Neural progenitor cell (in vitro differentiated cells): ENCODE measurements around the gene ATXN1.
"Not testable (repeated sequence)": the region's sequence is repeated elsewhere in the genome, so short reads cannot be mapped to it uniquely, and the experiment has no call there.

Experiments used
- CTCF ChIP-seq: fragments of 200-600 bp; sonication (generic); IDR thresholded peaks from 2 replicates; pipeline ENCODE4 v1.5.1; 2017; ENCODE audit warnings: antibody characterized with exemption, mild to moderate bottlenecking
- EZH2 ChIP-seq: fragments of 200-600 bp; sonication (generic); IDR thresholded peaks from 2 replicates; pipeline ENCODE4 v1.6.1; 2017; ENCODE audit warnings: antibody characterized with exemption, mild to moderate bottlenecking, moderate library complexity
- EZH2phosphoT487 ChIP-seq: fragments of 200-600 bp; sonication (generic); IDR thresholded peaks from 2 replicates; pipeline ENCODE4 v1.6.1; 2017; ENCODE audit warnings: antibody characterized with exemption

GRCh38 chr6:16540383-16540782 lies 220.9 kb downstream of the ATXN1 start:
- TF ChIP-seq CTCF, EZH2, EZH2phosphoT487: not testable (repeated sequence)
